Activated CD8-positive, alpha-beta memory T cell treated with anti-CD3 and anti-CD28 coated beads, Interleukin-2, amount 50 U/mL, for 24 hours (primary cell): ENCODE data around the gene HYAL1.

Experiments used
- DNase-seq: peaks from one replicate; pipeline ENCODE4 v3.0.0-alpha.2; 2020; ENCODE audit errors: extremely low read depth

Gene HYAL1, protein sequence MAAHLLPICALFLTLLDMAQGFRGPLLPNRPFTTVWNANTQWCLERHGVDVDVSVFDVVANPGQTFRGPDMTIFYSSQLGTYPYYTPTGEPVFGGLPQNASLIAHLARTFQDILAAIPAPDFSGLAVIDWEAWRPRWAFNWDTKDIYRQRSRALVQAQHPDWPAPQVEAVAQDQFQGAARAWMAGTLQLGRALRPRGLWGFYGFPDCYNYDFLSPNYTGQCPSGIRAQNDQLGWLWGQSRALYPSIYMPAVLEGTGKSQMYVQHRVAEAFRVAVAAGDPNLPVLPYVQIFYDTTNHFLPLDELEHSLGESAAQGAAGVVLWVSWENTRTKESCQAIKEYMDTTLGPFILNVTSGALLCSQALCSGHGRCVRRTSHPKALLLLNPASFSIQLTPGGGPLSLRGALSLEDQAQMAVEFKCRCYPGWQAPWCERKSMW

DNA sequence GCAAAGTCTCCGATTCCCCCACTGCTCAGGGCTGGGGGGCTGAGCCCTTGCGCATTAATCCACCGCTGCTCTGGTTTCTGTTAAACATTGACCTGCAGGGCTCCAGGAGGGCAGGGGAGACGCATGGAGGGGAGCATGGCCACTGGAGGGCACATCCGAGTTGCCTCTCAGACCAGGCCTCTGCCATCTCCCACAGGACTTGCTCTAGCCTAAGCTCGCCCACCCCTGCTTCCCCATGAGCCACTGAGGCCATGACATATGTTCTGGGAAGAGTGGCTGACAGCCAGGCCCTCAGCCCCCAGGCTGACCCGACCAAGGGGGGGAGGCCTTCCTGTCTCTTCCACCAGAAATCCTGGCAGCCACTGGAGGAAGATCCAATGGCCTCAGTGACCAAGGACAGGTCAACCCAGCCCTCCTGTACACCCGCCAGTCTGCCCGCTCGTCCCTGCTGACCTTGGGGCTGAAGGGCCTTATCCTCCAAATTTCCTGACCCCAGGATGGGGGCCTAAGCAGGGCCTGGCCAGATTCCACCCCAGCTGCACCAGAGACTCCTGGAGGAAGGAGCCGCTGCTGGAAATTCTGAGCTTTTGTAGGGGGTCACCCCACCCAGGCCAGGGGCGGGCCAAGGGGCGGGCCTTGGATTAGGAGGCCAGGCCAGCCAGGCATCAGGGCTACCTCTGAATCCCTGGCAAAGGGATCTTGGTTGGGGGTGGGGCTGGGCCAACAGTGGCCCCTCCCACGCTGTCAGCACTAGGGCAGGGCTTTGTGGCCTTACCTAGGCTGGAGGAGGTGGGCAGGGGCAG lies at the start of gene HYAL1:
HYAL1 (minus strand) TSS at position 562 of the 803 bp plus-strand sequence. CDS start 618 bp downstream, outside the sequence.
- DNase-seq = no peak

DNA sequence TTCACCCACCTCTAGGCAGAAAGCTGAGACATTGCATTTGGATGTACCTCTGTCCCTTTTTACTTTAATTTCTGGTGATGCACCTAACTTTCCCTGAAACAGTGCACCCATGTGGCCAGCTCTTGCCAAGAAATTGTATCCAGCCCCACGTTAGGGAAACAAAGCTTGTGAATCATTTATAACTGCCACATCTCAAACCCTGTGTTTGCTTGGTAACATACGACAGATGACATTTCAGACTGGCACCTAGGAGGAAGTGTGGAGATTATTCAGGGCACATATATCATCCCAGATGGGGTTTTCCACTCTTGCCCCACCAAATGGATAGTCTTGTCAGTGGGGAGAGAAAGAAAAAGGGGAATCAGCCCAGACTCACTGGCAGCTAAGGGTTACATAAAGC lies 49.4 kb upstream of the HYAL1 start:
- DNase-seq = no peak

DNA sequence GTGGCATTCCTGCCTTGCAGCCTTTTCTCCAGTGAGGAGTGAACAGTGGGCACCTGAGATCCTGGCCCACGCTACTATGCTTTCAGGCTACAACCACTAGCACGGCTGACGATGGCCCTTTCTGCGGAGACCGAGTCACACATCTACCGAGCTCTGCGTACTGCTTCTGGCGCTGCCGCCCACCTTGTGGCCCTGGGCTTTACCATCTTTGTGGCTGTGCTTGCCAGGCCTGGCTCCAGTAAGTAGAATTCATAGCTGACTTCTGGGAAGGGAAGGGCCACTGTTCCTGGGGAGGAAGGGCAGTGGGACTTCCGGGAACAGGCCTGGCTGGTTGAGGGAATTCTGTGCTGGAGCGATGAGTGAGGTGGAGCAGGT lies 47.9 kb upstream of the HYAL1 start:
- no peak for DNase-seq

DNA sequence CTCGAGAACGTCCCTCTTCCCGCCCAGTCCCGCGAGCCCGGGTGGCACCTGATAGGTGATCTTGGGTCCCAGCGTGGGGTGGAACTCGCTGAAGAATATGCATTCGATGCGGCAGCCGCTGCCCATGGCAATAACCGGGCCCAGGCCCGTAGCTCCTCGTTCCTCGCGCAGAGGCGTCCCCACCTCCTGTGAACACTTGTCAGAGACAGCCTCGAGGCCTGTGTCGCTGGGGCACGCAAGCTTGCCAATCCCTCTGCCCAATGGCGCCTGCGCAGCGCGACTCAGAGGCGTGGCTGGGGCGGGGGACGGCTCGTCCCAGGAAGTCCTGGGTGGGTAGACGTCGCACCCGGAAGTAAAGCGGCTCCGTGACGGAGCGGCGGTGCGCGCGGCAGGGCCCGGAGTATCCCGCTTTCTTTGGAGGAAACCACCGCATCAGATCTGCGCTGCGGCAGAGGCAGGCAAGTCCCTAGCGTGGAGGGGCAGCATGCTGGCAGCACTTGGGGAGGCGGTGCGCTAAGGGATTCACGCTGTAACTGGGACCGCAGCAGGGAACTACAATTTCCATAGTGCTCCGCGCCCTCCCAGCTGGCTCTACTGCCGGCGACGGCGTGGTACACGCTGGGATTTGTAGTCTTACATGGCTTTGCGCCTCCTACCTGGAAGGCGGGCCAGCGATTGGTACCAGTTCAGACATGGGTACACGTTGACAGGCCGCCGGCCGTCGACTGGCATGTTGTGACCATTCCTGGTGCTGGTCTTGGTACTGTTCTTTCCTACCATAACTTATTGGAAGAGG lies 47.4 kb upstream of the HYAL1 start, which contains the start of the genes CYB561D2 and NPRL2:
CYB561D2 (plus strand) TSS at position 336 of the 796 bp plus-strand sequence. CDS start 572 bp downstream, outside the sequence.
NPRL2 (minus strand) TSS at position 249 of the 796 bp plus-strand sequence; CDS start at position 126, 123 bp downstream.
- peak; percentile 100 for DNase-seq

DNA sequence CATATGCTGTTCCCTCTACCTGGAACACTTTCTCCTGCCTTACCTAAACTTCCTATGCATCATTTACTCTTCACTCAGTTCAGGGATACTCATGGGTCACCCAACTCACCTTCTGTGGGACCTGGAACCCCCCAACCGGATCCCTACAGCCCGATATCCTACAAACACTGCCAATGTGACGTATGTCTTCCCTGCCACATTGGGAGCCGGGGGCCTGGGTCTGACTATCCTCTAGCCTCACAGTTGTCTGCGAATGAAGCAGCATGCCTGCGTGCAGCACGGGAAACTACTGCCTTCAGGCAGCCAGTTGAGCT lies 46.8 kb upstream of the HYAL1 start:
- DNase-seq = no peak

DNA sequence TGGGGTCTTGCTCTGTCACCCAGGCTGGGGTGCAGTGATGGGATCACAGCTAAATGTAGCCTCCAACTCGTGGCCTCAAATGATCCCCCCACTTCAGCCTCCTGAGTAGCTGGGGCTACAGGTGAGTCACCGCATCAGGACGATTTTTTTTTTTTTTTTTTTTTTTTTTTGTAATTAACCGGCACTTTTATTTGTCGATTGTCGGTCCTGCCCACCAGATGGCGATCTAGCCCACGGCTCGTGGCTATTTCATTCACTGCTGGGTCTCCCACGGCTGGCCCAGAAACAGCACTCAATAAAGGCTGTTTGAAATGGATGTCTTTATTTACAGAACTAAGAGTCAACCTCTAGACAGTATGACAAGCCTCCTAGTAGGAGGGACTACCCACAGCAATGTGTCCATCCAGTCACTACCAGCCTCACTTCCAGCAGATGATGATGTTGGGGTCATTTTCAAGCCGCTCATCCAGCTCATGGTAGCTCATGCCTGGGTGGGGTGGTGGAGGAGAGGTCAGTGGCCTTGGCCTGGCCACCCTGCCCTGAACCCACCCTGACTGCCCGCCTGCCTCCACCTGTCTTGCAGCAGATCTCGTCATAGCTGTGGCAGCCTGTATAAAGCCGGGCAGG lies 43.9 kb upstream of the HYAL1 start:
- peak; percentile 37 for DNase-seq

DNA sequence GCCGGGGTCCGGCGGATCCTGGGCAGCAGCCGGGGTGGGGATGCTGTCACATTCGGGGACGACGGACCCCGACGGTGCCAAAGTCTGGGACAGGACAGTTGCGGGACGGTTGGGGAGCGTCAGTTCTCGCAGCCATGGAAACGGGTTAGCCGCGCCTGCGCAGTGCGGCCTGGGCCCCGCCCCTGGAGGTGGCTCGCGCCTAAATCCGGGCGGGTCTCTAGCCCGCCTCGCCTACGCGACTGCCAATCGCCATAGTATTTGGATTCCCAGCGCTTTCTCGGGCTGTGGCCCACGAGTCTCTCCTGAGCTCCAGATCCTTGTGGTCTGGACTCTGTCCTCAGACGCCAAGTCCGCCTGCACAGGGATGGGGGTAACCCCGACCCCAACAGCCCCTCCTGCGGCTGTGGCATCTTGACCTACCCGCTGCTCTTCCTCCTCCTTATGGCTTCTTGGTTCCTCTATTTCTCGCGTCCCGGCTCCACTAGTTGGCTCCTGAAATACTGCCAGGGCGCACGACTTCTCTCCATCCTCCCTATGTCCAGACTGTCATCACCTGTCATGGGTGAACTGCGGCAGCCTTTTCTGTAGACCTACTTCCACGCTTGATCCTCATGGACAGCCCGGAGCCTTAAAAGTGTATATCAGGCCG lies 42.3 kb upstream of the HYAL1 start, which contains the start of gene ZMYND10:
ZMYND10 (minus strand) TSS at position 147 of the 649 bp plus-strand sequence. CDS start 153 bp downstream, outside the sequence.
- DNase-seq = no peak

DNA sequence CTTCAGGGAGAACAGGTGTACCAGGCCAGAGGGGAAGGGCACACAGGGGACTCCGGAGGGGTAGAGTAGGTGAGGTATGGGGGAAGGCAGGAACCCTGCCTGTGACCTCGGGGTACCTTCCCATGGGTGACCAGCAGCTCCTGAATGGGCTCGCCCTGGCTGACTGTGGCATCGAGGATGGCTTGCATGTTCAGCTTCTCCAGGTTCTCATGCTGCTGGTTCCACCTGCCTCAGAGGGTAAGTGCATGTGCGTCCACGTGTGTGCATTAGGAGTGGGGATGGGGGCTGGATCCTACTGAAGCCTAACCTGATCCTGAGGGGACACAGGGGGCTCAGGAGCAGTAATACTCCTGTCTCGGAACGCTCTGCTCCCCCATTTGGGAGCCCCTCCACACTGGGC lies 41.6 kb upstream of the HYAL1 start:
- DNase-seq = no peak

DNA sequence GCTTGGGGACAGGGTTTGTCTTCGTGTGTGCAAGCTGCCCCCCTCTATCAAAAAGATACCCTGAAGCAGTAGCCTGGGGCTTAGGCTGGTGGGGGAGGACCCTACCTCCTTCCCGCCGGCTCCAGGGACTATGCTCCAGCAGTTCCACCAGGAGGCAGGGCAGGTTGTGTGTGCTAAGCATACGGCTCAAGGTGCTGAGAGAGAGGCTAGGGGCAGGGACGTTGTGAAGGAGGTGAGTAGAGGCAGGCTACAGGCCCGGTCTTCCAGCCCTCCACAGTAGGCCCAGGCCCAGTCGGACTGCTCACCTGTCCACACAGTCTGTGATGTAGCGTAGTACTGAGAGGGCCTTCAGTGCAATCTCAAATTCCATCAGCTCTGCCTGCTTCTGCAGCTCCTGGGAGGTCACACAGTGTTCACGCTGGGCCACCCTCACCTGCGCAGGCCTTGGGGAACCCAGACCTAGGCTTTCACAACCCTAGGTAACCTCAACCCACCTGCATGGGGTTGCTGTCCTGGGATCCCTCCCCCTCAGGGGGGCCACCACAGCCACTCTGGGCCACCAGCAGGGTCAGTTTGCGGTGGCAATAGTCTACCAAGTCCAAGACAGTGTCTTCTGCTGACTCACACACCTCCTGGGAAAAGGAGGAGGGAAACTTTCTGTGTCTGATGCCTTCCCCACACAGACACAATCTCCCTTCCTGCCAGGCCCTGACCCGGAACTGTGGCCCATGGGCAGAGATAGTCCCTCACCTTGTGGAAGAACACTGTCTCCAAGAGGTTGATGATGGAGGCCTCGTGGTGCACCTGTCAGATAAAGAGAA lies 39.6 kb upstream of the HYAL1 start:
- DNase-seq = no peak

DNA sequence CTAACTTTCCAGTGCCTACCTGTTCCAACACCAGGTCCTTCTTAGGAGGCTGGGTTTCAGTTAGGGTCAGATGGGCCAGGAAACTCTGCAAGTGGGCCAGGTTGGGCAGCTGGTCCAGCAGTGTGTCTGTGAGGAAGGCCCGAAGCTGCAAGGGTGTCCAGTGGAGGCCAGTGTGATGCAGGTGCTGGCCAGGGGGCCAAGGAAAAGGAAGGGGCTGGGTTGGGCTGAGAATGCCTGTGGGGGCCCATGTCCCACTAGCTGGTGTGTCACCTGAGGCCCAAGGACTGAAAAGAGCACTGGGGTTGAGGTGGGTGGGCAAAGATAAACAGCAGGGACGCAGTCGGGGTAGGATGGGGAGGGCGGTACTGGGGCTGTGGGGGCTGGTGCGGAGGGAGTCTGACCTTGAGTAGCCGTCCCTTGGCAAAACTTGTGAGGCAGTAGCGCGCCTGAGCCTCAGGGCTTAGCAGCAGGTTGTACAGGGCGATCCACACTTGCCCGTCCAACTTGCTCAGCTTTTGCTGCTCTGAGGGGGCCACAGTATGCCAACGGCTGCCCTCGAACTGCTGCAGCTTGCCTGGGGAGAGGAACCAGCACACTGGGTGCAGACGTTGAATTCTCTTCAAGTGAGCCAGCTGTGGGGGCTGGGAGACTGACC lies 38.7 kb upstream of the HYAL1 start:
- DNase-seq = no peak

DNA sequence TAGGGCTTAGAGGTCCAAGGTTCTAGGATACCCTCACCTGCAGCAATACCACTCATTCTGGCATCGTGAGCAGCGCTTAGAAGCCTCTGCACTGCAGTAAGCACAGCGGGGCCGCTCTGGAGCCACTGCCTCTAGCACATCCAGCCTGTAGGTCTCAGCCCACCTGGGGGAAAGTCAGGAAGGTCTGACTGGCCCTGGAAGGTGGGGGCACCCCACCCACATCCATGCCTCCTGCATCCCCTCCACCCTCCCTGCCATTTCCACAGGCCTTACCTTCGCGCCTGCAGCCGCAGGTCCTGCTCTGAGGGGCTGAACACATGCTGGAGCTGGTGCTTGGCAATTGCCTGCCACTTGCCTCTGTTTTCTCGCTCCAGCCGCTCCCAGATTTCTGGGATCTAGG lies 38.2 kb upstream of the HYAL1 start:
- DNase-seq = no peak

DNA sequence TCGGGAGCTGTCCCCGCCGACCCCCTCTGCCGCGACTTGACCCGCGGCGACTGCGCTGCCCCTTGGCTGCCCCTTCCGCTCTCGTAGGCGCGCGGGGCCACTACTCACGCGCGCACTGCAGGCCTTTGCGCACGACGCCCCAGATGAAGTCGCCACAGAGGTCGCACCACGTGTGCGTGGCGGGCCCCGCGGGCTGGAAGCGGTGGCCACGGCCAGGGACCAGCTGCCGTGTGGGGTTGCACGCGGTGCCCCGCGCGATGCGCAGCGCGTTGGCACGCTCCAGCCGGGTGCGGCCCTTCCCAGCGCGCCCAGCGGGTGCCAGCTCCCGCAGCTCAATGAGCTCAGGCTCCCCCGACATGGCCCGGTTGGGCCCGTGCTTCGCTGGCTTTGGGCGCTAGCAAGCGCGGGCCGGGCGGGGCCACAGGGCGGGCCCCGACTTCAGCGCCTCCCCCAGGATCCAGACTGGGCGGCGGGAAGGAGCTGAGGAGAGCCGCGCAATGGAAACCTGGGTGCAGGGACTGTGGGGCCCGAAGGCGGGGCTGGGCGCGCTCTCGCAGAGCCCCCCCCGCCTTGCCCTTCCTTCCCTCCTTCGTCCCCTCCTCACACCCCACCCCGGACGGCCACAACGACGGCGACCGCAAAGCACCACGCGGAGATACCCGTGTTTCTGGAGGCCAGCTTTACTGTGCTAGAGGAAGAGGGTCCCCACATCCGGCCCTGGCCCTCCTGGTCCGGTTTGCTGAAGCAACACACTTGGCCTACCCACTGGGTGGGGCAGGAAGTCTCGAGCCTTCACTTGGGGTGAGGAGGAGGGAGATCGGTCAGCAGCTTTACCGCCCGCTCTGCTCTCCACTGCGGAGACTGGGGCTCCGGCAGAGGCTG lies 37.3 kb upstream of the HYAL1 start, which contains the start of gene RASSF1:
RASSF1 (minus strand) TSS at position 389 of the 882 bp plus-strand sequence; CDS start at position 358, 31 bp downstream.
- no peak for DNase-seq

DNA sequence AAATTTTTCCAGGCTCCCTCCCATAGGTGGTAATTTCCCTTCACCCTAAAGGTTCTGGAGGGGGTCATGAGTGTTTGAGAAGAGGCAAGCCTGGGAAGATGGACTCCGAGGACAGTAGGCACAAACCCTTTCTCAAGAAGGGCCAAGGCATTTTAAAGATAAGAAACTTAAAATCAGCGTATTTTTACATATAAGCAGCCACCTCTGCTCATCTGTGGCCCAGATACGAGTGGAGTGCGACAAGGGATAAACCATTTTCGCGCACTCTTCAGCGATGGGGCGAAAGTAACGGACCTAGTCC lies 36.7 kb upstream of the HYAL1 start:
- no peak for DNase-seq

DNA sequence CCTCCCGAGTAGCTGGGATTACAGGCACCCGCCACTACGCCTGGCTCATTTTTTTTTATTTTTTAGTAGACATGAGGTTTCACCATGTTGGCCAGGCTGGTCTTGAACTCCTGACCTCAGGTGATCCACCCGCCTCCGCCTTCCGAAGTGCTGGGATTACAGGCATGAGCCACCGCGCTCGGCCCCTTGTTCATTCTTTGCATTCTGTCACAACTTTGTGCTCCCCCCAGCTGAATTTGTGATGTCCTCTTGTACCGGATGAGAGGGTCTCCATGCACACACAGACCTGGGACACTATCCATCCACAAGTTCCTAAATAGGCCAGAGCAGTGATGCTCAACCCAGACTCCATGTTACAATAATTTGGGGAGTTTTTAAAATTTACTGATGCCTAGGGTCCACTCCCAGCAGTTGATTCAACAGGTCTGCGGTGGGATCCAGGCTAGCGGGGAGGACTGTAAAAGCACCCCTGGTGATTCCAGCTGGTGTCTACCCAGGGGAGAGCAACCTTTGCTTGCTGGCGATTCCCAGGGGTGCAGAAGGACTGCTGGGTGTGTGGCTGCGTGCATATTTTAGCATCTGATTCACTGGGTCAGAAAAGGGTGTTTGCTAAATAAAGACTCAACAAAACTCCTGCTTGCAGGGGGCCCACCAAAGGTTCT lies 36.2 kb upstream of the HYAL1 start:
- DNase-seq = no peak

DNA sequence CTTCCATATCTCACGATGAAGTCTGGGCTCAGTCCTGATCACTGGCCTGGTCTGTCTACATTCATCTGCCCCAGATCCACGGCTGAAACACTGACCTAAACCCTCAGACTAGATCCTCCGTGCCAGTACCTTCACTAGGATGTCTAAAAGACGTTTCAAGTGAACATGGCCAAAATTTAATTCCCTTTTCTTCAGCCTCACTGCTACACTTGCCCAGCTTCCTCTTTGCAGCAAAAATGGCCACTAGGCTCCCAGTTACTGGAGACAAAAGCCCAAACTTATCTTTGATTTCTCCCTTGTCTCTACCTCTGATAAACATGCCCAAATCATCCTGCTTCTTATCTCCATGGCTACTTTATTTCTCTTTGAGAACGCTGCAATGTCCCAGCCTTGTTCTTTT lies 35.6 kb upstream of the HYAL1 start:
- DNase-seq = no peak

DNA sequence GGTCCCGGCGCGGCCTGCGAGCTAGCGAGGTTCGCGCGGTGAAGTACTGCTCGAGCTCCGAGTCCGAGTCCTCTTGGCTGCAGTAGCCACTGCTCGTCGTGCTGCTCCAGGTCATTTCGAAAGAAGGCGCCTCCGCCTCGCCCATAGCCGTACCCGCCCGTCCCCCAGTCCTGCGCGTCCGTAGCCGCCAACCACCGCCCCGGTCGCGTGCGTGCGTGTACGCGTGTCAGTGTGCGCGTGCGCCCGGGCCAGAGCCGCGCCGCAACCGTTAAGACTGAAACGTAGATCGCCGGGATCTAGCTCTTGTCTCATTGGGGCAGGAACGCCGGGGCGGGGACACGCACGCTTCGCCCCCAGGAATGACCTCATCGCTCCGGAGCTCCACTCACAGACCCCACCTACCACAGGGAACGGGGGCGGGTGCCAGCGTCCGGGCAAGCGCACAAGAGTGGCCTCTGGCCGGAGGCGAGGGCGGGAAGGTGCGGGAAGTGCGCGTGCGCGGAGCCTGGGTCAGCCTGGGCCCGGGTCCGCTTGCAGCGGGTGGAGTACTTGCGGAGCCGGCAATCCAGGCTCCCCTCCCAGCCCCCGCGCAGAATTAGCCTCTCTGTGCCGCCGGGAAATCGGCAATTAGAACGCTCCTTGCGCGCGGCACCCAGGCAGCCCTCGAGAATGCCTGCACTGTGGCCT lies 33.9 kb upstream of the HYAL1 start:
- peak; percentile 94 for DNase-seq

DNA sequence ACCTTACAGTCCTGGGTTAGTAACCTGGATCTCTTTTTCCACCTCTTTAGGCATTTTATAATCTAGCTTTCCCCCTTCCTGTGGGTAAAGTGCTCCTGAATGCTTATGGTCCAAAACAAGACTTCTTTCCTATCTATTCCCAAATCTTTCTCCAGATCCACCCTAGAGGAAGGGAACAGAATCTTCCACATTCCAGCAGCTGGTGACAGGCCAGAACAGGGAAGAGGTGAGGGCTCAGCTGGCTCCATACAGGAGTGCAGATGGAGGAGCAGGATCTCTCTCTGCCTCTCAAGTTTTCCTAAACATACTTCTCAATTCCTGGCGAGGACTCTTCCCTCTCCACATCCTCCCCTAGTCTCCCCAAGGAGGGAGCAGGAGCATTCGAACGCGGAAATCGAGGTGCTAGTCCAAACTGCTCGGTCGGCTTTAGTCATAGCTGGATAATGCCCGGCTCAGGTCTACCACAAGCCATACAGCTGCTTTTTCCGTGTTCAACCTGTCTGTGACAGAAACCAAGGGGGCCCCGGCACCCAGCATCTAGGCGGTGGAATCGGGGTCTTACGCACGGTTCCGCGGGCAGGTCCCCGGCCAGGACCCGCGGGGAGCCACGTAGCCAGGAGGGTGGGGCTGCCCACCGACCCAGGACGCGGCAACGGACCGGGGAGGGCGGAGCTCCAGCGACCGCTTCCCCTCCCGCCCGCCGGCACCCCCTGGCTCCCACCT lies 33.2 kb upstream of the HYAL1 start:
- no peak for DNase-seq
